GM13977 (cell line): ENCODE results near the gene MGAT5B.

Source experiments
- DNase-seq: peaks from one replicate; pipeline ENCODE4 v3.0.0; 2012; ENCODE audit warnings: low spot score
- in situ Hi-C: fragments of 300-500 bp; cut with MboI; formaldehyde crosslinking; loops from one replicate; pipeline ENCODE4 v1.12.0; 2022; ENCODE audit warnings: low sequenced_read_pairs, low pct_unique_long_range_greater_than_20kb, mixed read lengths, inconsistent platforms; ENCODE audit not compliant: unreplicated experiment
- TF ChIP-seq, protein P1 (sequence below): IDR thresholded peaks from 2 replicates; pipeline ENCODE4 v1.5.1; 2012; ENCODE audit warnings: mild to moderate bottlenecking, control low read depth; ENCODE audit not compliant: insufficient read depth; ENCODE audit errors: extremely low read depth, missing control alignments

The MGAT5B gene

GRCh38 chr17:76827736-76828135 lies 40.5 kb upstream of the MGAT5B start:
- DNase-seq = no peak
- in situ Hi-C loops = no loop called here
- TF ChIP-seq, protein P1, sequence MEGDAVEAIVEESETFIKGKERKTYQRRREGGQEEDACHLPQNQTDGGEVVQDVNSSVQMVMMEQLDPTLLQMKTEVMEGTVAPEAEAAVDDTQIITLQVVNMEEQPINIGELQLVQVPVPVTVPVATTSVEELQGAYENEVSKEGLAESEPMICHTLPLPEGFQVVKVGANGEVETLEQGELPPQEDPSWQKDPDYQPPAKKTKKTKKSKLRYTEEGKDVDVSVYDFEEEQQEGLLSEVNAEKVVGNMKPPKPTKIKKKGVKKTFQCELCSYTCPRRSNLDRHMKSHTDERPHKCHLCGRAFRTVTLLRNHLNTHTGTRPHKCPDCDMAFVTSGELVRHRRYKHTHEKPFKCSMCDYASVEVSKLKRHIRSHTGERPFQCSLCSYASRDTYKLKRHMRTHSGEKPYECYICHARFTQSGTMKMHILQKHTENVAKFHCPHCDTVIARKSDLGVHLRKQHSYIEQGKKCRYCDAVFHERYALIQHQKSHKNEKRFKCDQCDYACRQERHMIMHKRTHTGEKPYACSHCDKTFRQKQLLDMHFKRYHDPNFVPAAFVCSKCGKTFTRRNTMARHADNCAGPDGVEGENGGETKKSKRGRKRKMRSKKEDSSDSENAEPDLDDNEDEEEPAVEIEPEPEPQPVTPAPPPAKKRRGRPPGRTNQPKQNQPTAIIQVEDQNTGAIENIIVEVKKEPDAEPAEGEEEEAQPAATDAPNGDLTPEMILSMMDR = no peak

GRCh38 chr17:76830987-76831715 lies 37.1 kb upstream of the MGAT5B start:
- TF ChIP-seq, protein P1 = no peak
- in situ Hi-C loops = no loop called here
- no peak for DNase-seq

GRCh38 chr17:76833034-76833644 lies 35.1 kb upstream of the MGAT5B start:
- no peak for DNase-seq
- in situ Hi-C loops = no loop called here

DNA sequence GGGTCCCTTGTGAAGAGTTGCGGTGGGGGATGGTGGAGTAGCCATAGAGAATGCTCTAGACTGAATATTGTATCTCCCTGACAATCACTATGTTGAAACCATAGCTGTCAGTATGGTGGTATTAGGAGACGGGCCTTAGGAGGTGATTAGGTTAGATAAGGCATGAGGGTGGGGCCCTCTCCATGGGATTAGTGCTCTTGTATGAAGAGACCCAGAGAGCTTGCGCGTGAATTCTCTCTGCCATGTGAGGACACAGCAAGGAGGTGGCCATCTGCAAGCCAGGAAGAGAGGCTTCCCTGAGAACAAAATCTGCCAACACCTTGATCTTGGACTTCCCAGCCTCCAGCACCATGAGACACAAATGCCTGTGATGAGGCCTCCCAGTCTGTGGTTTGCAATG lies 34.5 kb upstream of the MGAT5B start:
- no peak for DNase-seq
- in situ Hi-C loops = no loop called here
- TF ChIP-seq, protein P1 = no peak

More at GRCh38 chr17:76833034-76833644, 35.1 kb upstream of the MGAT5B start:
- TF ChIP-seq, protein P1 = no peak

DNA sequence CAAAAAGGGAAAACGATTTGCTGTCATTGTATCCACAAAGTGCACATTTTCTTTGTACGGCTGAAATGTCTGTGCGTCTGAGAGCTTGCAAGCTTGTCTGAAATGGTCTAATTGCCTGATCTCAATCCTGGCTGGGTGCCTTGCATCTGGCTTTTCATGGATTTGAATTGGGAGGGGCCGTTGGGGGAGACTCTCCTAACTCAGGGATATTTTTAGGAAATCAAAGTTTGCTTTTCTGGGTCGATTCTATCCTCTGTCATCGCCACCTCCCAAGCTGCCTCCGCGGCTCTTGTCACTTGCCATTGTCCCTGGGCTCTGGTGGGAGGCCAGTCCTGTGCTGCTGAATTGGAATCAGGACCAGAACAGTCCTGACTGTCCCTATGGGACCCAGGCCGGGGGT lies 33.3 kb upstream of the MGAT5B start:
- no peak for DNase-seq
- TF ChIP-seq, protein P1 = no peak
- in situ Hi-C loops = no loop called here

GRCh38 chr17:76840443-76840767 lies 27.8 kb upstream of the MGAT5B start:
- in situ Hi-C loops = no loop called here
- TF ChIP-seq, protein P1 = no peak
- DNase-seq = no peak
